ENCODE results near the gene HAO2.
A peak's percentile ranks its signal among the peaks of the same experiment; 100 is the strongest.
"Not testable (repeated sequence)": the region's sequence is repeated elsewhere in the genome, so short reads cannot be mapped to it uniquely, and the experiment has no call there.

Gene HAO2

GRCh38 chr1:119368554-119368953 lies at the start of gene HAO2:
Gene HAO2 (plus strand): TSS chr1:119368785. CDS start chr1:119381086, 12,301 bp downstream.
- no peak for DNase-seq

- DNase-seq: no peak
These were observed 48.5 kb upstream of the HAO2 start for GRCh38 chr1:119320100-119320499.

GRCh38 chr1:119321666-119322419 lies 46.7 kb upstream of the HAO2 start:
- DNase-seq: no peak

- DNase-seq: no peak
These were observed 45.2 kb upstream of the HAO2 start for GRCh38 chr1:119323216-119323982.

GRCh38 chr1:119324198-119324597 lies 44.4 kb upstream of the HAO2 start:
- no peak for DNase-seq

GRCh38 chr1:119326251-119326650 lies 42.3 kb upstream of the HAO2 start:
- DNase-seq: no peak

GRCh38 chr1:119327094-119327449 lies 41.5 kb upstream of the HAO2 start:
- DNase-seq: no peak

- peak; percentile 81 for DNase-seq
These were observed 41.0 kb upstream of the HAO2 start for GRCh38 chr1:119327450-119328155.

- no peak for DNase-seq
These were observed 38.8 kb upstream of the HAO2 start for GRCh38 chr1:119329541-119330461.

- DNase-seq: no peak
These were observed 38.0 kb upstream of the HAO2 start for GRCh38 chr1:119330466-119331189.

GRCh38 chr1:119331190-119331515 lies 37.4 kb upstream of the HAO2 start:
- DNase-seq: no peak

- no peak for DNase-seq
These were observed 36.7 kb upstream of the HAO2 start for GRCh38 chr1:119331915-119332314.

GRCh38 chr1:119332622-119333021 lies 36.0 kb upstream of the HAO2 start:
- no peak for DNase-seq

GRCh38 chr1:119333163-119333896 lies 35.3 kb upstream of the HAO2 start:
- no peak for DNase-seq

- DNase-seq: not testable (repeated sequence)
These were observed 34.7 kb upstream of the HAO2 start for GRCh38 chr1:119333897-119334250.

- DNase-seq: no peak
These were observed 31.7 kb upstream of the HAO2 start for GRCh38 chr1:119336848-119337247.

GRCh38 chr1:119338004-119338403 lies 30.6 kb upstream of the HAO2 start:
- no peak for DNase-seq

- no peak for DNase-seq
These were observed 29.8 kb upstream of the HAO2 start for GRCh38 chr1:119338757-119339156.

- no peak for DNase-seq
These were observed 27.7 kb upstream of the HAO2 start for GRCh38 chr1:119340861-119341261.

GRCh38 chr1:119341372-119341947 lies 27.1 kb upstream of the HAO2 start:
- no peak for DNase-seq

GRCh38 chr1:119345398-119345797 lies 23.2 kb upstream of the HAO2 start:
- DNase-seq: no peak
